GM18907 (cell line): ENCODE measurements around the gene FRK.
"Not testable (repeated sequence)": the region's sequence is repeated elsewhere in the genome, so short reads cannot be mapped to it uniquely, and the experiment has no call there.

Experiments
- ATAC-seq: cut with Tn5 transposase; IDR thresholded peaks from one replicate; pipeline ENCODE4 v1.9.1; 2021; ENCODE audit warnings: mild to moderate bottlenecking, moderate library complexity; ENCODE audit not compliant: unreplicated experiment

Gene FRK

GRCh38 chr6:116074732-116075390 lies 14.2 kb upstream of the FRK start:
- ATAC-seq = no peak

DNA sequence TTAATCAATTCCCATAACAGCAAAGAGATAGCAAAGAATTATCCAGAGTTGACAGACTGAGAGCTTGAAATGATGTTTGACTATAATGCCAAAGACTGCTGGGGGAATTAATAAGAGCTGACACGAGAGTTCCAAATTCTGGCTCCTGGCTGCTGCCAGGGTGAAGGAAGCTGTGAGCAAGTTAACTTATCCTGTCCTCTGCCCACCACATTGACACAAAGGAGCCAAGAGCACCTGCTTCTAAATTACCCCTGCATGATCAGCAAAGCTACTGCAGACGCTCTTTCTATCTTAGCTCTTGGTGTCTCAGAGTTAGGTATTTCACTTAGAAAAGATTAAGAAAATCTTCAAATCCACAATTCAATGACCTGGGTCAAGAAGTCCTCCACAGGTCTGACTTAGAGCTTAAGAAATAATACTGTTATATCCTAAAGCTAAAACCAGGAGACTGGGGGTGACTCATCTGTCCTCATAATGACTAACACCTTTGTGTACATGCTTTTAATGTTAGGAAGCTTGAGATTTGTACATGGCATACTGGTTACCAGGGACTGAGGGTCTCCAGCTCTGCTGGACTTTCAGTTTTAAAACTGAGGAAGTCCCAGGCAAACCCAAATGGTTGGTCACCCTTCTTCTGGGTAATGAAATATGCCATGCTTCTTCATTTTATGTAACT lies 13.2 kb upstream of the FRK start:
- ATAC-seq = no peak

- no peak for ATAC-seq
Observed at GRCh38 chr6:116072368-116072767, 11.7 kb upstream of the FRK start.

- ATAC-seq = no peak
Observed at GRCh38 chr6:116070616-116071389, 10.1 kb upstream of the FRK start.

DNA sequence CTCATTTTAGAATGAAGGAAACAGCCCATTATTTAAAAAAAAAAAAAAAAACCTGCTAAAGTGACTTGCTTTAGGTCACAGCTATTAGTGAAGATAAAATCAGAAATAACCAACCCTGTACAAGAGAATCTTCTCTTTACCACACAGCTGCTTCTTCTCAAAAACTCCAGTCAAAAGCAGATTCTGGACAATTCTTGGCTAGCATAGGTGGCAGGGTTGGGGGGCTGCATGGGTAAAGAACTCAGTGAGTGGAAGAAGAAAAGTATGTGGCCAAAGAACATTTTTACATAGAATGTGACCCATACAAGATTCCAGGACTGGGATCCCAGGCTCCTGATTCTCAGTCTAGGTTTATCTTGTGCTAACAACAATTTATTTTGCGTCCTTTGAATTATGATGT lies 9.4 kb upstream of the FRK start:
- no peak for ATAC-seq

- ATAC-seq = no peak
Observed at GRCh38 chr6:116066789-116067188, 6.1 kb upstream of the FRK start.

- ATAC-seq = no peak
Observed at GRCh38 chr6:116064666-116065065, 4.0 kb upstream of the FRK start.

GRCh38 chr6:116062496-116062895 lies 1.8 kb upstream of the FRK start:
- ATAC-seq = no peak

GRCh38 chr6:116059713-116060571 lies 749 bp downstream of the FRK start:
- ATAC-seq = peak; percentile 54

DNA sequence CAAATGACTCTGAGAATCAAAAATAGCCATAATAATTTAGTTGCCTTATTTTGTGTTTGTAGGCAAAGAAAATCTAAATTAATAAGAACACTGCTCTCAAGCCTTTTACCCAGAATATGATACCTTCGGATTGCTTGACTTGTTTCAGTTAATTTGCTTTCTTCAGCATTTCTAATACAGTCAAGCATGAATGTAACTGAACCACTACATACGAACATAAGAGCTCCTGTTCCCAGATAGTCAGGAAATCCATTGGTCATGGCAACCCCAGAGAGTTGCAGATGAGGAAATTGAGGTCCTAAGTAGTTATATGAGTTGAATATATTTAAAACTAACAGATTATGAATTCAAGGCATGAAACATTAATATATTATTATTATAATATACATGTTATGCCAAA lies 2.9 kb downstream of the FRK start:
- no peak for ATAC-seq

- ATAC-seq = no peak
Observed at GRCh38 chr6:116055513-116055912, 5.2 kb downstream of the FRK start.

- no peak for ATAC-seq
Observed at GRCh38 chr6:116051244-116051643, 9.4 kb downstream of the FRK start.

GRCh38 chr6:116050737-116051136 lies 10.0 kb downstream of the FRK start:
- ATAC-seq = no peak

DNA sequence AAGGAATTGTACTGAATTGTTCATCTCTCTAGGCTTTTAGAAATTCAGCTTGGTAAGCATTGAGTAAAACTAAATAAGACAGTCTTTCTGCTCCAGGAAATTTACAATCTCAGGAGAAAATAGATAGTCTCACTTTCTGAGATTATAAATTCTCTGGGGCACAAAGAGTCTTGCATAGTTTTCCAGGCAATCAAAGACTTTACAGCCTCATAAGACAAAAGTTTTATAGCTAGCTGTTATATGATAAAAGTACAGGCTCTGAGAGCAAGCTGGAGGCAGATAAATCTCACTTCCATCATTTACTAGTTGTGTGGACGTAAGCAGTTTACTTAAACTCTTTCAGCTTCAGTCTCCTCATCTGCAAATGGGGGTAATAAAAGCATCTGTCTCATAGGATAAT lies 11.4 kb downstream of the FRK start:
- ATAC-seq = no peak

- peak; percentile 92 for ATAC-seq
Observed at GRCh38 chr6:116047173-116047933, 13.3 kb downstream of the FRK start.

- ATAC-seq = no peak
Observed at GRCh38 chr6:116046737-116047136, 14.0 kb downstream of the FRK start.

- ATAC-seq = not testable (repeated sequence)
Observed at GRCh38 chr6:116046272-116046671, 14.4 kb downstream of the FRK start.

DNA sequence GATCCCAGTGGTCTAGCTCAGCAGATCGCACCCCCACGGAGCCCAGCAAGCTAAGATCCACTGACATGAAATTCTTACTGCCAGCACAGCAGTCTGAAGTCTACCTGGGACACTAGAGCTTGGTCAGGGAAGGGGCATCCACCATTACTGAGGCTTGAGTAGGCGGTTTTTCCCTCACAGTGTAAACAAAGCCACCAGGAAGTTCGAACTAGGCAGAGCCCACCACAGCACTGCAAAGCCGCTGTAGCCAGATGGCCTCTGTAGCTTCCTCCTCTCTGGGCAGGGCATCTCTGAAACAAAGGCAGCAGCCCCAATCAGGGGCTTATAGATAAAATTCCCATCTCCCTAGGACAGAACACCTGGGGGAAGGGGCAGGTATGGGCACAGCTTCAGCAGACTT lies 18.8 kb downstream of the FRK start:
- ATAC-seq = no peak

GRCh38 chr6:116040993-116041392 lies 19.7 kb downstream of the FRK start:
- ATAC-seq = no peak

DNA sequence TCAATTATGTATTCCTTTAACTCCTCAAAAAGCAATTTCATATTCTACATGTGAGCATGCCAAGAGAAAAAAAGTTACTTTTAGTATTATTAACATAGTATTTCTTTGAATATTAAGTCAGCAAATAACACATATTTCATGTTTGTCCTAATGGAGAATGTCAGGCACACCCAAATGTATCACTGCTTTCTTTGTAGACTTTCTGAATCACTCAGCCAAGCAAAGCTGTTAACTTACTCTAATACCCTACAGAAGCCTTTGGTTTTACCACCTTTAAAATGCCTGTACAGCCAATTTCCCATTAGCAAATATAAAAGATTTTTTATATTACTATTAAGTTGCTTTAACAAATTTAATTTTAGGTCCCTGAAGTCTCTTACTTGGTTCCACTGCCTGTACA lies 23.8 kb downstream of the FRK start:
- no peak for ATAC-seq
